22Rv1 (cell line): Measurements from ENCODE around the gene PAQR5.

Experiments
- H3K27ac ChIP-seq: fragments of 450-650 bp; 2 replicates; pipeline ENCODE4 v1.5.1; 2017
- ZFX ChIP-seq: fragments of 450-650 bp; IDR thresholded peaks from 2 replicates; pipeline ENCODE4 v1.6.1; 2017; ENCODE audit warnings: antibody characterized with exemption, borderline replicate concordance
- TF ChIP-seq, protein P1 (sequence below): fragments of 450-650 bp; IDR thresholded peaks from 2 replicates; pipeline ENCODE4 v1.5.1; 2017; ENCODE audit warnings: mild to moderate bottlenecking

PAQR5 gene

DNA sequence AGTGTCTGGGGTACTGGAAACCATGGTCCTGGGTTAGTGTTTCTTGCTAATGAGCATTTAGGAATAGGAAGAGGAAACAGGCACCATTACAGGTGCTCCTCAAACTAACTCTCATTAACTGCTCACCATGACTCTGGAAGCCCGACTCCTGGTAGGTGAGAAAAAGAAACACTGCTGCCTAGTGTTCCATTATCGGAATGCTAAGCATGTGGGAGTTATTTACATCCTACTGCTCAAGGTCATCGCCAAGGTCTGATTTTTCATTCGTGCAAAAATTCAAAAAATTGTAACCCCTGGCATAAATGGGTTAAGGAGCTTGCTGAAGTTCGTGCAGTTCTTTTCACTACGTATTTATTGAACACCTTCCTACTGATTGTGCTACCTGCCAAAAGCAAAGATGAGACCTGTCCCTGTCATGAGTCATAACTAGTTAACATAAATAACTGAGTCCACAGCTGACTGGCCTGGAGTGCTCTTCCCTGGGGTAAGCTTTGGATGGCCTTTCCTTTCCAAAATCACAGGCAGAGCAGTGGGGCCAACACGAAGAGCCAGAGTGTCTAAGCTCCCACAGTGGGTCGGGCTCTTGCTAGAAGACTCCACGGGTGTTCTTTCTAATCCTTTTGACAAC is 22.7 kb upstream of the PAQR5 start:
- no peak overlapping the region for H3K27ac ChIP-seq
- TF ChIP-seq, protein P1, sequence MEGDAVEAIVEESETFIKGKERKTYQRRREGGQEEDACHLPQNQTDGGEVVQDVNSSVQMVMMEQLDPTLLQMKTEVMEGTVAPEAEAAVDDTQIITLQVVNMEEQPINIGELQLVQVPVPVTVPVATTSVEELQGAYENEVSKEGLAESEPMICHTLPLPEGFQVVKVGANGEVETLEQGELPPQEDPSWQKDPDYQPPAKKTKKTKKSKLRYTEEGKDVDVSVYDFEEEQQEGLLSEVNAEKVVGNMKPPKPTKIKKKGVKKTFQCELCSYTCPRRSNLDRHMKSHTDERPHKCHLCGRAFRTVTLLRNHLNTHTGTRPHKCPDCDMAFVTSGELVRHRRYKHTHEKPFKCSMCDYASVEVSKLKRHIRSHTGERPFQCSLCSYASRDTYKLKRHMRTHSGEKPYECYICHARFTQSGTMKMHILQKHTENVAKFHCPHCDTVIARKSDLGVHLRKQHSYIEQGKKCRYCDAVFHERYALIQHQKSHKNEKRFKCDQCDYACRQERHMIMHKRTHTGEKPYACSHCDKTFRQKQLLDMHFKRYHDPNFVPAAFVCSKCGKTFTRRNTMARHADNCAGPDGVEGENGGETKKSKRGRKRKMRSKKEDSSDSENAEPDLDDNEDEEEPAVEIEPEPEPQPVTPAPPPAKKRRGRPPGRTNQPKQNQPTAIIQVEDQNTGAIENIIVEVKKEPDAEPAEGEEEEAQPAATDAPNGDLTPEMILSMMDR: no peak

DNA sequence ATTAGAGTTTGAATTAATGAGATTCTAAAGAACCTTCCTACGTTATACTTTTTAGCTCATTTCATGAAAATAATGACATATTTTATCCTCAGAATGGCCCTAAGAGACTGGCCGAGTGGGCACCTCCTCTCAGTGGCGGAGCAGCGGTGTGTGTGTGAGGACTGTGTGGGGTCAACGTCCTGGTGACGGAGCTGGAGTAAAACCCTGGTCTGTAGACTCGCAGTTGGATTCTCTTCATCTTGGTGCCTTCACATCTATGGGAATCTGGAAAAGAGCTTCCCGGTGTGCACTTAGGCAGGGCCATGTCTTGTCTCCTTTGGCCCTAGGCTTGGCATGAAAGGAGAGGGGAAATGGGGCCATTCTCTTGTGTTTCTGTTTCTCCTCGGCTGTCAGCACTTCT is 21.4 kb upstream of the PAQR5 start:
- TF ChIP-seq, protein P1: no peak
- TF ChIP-seq ZFX: no peak
- H3K27ac ChIP-seq: no peak overlapping the region

DNA sequence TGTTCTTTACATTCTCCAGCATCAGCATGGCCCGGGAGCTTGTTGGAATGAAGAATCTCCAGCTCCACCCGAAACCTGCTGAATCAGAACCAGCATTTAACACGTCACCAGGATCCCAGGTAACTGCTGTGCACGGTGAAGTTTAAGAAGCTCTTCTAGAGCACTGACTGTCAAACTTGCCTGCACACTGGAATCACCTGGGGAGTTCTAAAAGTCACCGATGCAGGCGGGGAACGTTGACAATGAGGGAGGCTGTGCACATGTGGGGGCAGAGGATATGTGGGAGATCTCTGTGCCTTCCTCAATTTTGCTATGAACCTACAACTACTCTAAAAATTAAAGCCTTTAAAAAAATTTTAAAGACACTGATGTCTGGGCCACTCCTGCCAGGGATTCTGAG is 19.1 kb upstream of the PAQR5 start:
- no peak overlapping the region for H3K27ac ChIP-seq
- TF ChIP-seq ZFX: no peak

DNA sequence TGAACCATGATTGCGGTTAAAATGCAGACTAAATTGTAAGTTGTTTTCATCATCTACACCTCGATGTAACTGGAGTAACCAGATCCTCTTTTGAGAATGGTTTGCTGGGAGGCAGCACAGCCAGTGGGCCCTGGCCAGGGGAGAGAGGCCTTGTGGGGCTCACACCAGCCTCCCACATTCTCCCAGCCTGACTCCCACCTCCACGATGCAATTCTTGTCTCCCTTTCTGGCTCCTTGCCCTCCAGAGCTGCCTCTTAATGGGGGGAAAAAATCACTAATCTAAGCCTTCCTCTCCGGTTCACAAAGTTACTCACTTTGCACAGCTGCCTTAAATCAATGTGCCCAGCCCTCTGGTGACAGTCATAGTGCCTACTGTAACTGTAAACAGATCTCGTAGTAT is 17.9 kb upstream of the PAQR5 start:
- H3K27ac ChIP-seq: no peak overlapping the region
- no peak for TF ChIP-seq ZFX
- TF ChIP-seq, protein P1: no peak

DNA sequence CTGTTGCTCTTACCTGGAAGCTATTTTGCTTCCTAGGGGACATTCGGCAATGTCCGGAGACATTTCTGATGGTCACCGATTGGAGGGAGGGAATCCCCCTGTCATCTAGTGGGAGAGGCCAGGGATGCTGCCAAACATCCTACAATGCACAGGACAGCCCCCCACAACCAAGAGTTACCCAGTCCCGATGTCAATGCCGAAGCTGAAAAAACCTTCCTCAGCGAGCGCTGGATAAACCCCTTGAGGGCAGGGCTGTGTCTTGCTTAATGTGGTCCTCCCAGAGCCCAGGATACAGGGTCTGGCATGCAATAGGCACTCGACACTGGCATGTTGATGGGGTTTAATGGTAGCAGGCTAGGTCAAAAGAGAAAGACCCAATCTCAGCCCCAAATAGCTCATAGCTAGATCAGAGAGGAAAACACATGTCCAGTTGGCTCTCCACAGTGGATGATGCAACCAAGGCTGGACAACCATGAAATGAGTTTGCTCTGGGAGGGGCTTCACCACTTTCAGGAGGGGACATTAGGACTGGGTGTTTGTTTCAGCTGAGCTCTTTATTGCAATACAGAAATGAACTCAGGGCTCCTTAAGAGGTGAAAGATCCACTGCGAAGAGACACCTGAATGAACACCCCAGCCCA is 16.5 kb upstream of the PAQR5 start:
- TF ChIP-seq ZFX: no peak
- TF ChIP-seq, protein P1: no peak
- H3K27ac ChIP-seq: no peak overlapping the region

DNA sequence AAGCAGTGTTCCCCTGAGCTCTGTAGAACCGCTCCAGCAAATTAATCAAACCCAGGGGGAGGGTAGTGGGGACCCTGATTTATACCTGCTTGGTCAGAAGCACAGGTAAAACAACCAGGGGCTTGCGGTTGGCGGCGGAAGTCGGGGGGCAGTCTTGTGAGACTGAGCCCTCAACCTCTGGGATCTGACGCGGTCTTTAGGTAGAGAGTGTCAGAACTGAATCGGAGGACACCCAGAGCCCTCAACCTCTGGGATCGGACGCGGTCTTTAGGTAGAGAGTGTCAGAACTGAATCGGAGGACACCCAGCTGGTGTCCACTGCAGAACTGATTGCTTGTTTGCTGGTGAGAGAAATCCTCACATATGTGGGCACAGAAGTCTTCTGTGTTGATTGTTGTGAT is 12.9 kb upstream of the PAQR5 start:
- H3K27ac ChIP-seq: no peak overlapping the region
- TF ChIP-seq, protein P1: no peak
- no peak for TF ChIP-seq ZFX

DNA sequence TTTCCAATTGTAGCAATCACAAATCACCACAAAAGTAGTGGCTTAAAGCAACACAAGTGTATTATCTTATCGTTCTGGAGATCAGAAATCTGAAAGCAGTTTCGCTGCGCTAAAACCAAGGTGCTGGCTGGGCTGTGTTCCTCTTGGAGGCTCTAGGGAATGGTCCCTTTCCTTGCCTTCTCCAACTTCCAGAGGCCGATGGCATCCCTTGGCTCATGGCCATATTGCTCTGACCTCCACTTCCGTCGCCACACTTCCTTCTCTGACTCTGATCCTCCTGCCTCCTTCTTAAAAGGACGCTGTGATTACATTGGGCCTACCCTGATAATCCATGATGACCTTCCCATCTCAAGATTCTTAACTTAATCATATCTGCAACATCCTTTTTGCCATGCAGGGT is 10.7 kb upstream of the PAQR5 start:
- H3K27ac ChIP-seq: no peak overlapping the region
- TF ChIP-seq ZFX: no peak
- TF ChIP-seq, protein P1: no peak
